ENCODE data around the gene ZNF264.

ZNF264 gene

GRCh38 chr19:57212109-57212508 lies 20.8 kb downstream of the ZNF264 start:
- peaks cover 73 to 90% of the 10 kb centered on the region in 2 experiments for H3K36me3 ChIP-seq (ENCODE audit: control insufficient read depth in 2 of 2, insufficient read depth in 1 of 2, low read length in 2 of 2)
- POLR2A ChIA-PET, result no interaction called here
- H3K4me3 ChIP-seq (ENCODE audit: low read depth, low read length), result no peak overlapping the region
- no peak overlapping the region for H3K27ac ChIP-seq (ENCODE audit: extremely low read depth, low read depth, low read length)
- CTCF ChIA-PET, result no interaction called here
- H3K4me1 ChIP-seq (ENCODE audit: control insufficient read depth, insufficient read depth, low read length), result no peaks in the 10 kb centered on the region
- H3K9me3 ChIP-seq (ENCODE audit: control insufficient read depth, insufficient read depth, low read depth, low read length), result no peaks in the 10 kb centered on the region
- no peak for TF ChIP-seq ZNF324 (tag by site-specific recombination; IDR thresholded peaks at IDR 0.05)
- no peak for TF ChIP-seq ZNF133 (tag by site-specific recombination; IDR thresholded peaks at IDR 0.05)
- TF ChIP-seq ZNF140 (tag by site-specific recombination; IDR thresholded peaks at IDR 0.05), result no peak
- TF ChIP-seq ZEB2 (tag by site-specific recombination; IDR thresholded peaks at IDR 0.05), result no peak
- TF ChIP-seq ZBTB44 (tag by site-specific recombination; IDR thresholded peaks at IDR 0.05), result no peak
- TF ChIP-seq ZNF837 (tag by site-specific recombination; IDR thresholded peaks at IDR 0.05), result no peak
- TF ChIP-seq ZBTB49 (tag by site-specific recombination; IDR thresholded peaks at IDR 0.05; ENCODE audit: low read depth), result no peak
- no peak for TF ChIP-seq ZSCAN5A (tag by site-specific recombination; IDR thresholded peaks at IDR 0.05)
- TF ChIP-seq CTCF (tag by site-specific recombination; IDR thresholded peaks at IDR 0.05), result no peak
- no peak for TF ChIP-seq ZNF138 (tag by site-specific recombination; IDR thresholded peaks at IDR 0.05; ENCODE audit: borderline replicate concordance)
- no peak for TF ChIP-seq ZNF169 (tag by site-specific recombination; IDR thresholded peaks at IDR 0.05)
- TF ChIP-seq ZNF2 (tag by site-specific recombination; IDR thresholded peaks at IDR 0.05), result no peak
- TF ChIP-seq ZNF449 (tag by site-specific recombination; IDR thresholded peaks at IDR 0.05), result no peak
- TF ChIP-seq ZNF112 (tag by site-specific recombination; IDR thresholded peaks at IDR 0.05), result no peak
- no peak for TF ChIP-seq ZNF658 (tag by site-specific recombination; IDR thresholded peaks at IDR 0.05)
- no peak for TF ChIP-seq ZNF600 (tag by site-specific recombination; IDR thresholded peaks at IDR 0.05)
- TF ChIP-seq SP3 (tag by site-specific recombination; IDR thresholded peaks at IDR 0.05), result no peak
- TF ChIP-seq ZNF121 (tag by site-specific recombination; IDR thresholded peaks at IDR 0.05), result no peak

GRCh38 chr19:57227502-57227901 lies 36.2 kb downstream of the ZNF264 start:
- no peak overlapping the region for H3K4me3 ChIP-seq (ENCODE audit: low read depth, low read length)
- H3K36me3 ChIP-seq (ENCODE audit: control insufficient read depth in 2 of 2, insufficient read depth in 1 of 2, low read length in 2 of 2), result no peaks in the 10 kb centered on the region
- ChIA-PET CTCF (no interaction called here), POLR2A (no interaction called here)
- no peaks in the 10 kb centered on the region for H3K4me1 ChIP-seq (ENCODE audit: control insufficient read depth, insufficient read depth, low read length)
- no peaks in the 10 kb centered on the region for H3K9me3 ChIP-seq (ENCODE audit: control insufficient read depth, insufficient read depth, low read depth, low read length)
- no peak overlapping the region for H3K27ac ChIP-seq (ENCODE audit: extremely low read depth, low read depth, low read length)
- TF ChIP-seq ZNF768 (tag by site-specific recombination; IDR thresholded peaks at IDR 0.05) (no peak), ZNF157 (tag by site-specific recombination; IDR thresholded peaks at IDR 0.05) (no peak), ZNF175 (tag by site-specific recombination; IDR thresholded peaks at IDR 0.05) (no peak), ELK4 (IDR thresholded peaks at IDR 0.05; ENCODE audit: borderline replicate concordance, low read depth, low read length) (no peak), ZNF26 (tag by site-specific recombination; IDR thresholded peaks at IDR 0.05) (no peak), ZNF394 (tag by site-specific recombination; IDR thresholded peaks at IDR 0.05; ENCODE audit: borderline replicate concordance) (no peak)
